Hindlimb muscle (tissue), 1 donor: ENCODE data around the gene FABP1. TPM values are rescaled to one million over a fixed set of nuclear protein-coding genes. Genes with fewer than 3 reads are reported as not detected.
A peak's percentile ranks its signal among the peaks of the same experiment; 100 is the strongest.

Source experiments
- DNase-seq: peaks from one replicate; pipeline ENCODE4 v3.0.0-alpha.2; 2013
- polyA plus RNA-seq: library from polyadenylated mRNA; unstranded; fragments of 120-200 nt; gene quantifications from one replicate; pipeline ENCODE4 v1.2.1, GENCODE V29; 2013; ENCODE audit not compliant: insufficient read length

The FABP1 gene
- polyA plus RNA-seq = 0.53 TPM

DNA sequence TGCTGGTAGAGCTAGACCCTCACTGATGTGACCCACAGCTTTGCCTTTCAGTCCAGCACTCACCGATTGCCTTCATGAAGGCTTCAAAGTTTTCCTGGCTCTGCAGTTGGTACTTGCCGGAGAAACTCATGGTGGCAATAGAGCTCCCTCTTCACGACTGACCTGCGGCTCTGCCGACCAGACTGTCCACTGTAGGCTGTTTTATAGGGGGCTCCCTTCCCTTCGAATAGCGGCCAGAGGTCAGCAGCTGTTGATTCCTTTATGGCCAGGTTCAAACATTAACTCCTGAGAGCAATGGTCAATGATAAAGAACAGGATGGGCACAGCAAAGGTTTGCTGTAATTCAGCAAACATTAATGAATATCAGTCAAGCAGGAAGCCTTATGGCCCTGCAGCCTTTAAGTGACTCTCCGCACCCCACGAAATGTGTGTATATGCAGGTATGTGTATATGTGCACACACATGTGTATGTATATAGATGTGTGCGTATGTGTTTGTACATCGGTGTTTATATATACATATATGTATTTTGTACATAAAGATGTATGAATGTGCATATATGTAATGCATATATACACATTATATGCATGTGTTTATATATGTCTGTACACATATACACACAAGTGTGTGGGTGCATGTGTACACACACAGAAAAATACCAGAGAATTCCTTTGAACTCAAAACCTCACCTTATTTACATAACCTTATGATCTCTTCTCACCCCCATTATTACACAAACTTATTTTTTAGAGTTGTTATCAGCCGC, at the start of gene FABP1:
Gene FABP1 (minus strand): TSS at position 175 of the 766 bp plus-strand sequence. CDS start 45 bp downstream, at position 130.
- DNase-seq = no peak

- no peak for DNase-seq
Observed at GRCh38 chr2:88177556-88177955, 49.7 kb upstream of the FABP1 start.

- DNase-seq = no peak
Observed at GRCh38 chr2:88176352-88176984, 48.6 kb upstream of the FABP1 start.

DNA sequence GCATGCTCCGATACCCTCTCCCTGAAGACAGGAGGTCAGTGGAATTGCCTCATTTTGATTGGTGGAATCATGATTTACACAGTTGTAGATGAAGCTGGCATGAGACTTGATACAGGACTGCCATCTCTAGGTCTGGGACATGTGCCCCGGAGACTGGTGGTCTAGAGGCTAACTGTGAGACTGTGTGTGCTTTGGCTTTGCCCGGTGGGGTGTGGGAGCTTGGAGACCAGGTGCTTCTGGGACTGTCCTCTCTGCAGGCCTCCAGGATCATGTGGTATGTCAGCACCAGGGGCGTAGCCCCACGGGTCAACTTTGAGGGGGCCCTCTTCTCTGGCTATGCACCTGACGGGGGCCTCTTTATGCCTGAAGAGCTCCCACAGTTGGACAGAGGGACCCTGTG, 45.0 kb upstream of the FABP1 start:
- DNase-seq = no peak

DNA sequence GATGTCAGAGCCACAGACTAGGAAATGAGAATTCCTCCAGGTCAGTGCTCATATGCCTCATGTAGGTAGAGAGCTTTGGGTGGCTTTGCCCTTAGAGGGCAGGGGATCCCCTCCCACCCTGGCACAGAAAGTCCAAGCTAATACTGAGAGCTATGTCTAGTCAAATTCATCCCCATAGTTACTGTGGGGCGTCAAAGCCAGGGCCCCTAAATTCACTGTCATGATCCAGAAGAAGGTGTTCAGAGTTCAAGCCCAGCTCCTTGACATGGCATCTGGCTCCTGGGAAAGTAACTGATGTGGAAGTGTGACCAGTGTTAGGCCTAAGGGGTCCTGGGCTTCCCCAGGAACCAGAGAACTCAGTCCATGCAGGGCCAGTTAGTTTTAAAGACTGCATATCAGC, 44.1 kb upstream of the FABP1 start:
- no peak for DNase-seq

- no peak for DNase-seq
Observed at GRCh38 chr2:88170472-88170892, 42.6 kb upstream of the FABP1 start.

DNA sequence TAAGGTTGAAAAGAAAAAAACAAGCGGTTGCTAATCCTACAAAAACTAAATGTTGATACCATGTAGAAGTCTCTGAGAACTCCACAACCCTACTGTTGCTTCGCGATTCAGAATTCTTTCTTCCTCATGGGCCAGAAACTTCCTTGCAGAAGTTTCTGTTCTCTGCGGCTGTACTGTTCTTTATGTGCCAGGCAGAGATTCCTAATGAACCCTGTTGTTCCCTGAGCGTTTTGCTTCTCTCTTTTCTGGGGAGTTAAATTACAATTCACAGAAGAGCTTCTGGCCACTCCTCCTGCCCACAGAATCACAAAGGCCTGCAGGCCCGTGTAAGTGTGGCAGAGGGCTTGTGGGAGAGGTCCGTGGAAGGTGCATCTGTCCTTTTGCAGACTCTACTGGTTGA, 40.5 kb upstream of the FABP1 start:
- no peak for DNase-seq

DNA sequence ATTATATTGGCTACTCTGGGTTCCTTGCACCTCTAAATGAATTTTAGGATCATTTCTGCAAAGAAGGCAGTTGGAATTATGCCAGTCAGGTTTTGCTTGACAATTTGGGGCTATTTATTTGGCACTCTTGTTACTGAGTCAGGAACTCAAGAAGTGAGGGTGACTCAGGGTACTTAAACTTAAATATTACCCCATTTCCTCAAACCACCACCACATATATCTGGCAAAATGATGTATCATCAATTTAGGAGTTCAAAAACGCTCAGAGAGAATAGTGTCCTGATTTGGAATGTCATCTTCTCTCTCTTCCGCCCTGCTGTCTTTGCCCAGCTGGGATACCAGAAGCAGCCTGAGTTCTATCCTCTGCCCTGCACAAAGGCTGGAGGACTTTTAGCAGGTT, 39.9 kb upstream of the FABP1 start:
- DNase-seq = no peak

GRCh38 chr2:88165332-88166003, 37.6 kb upstream of the FABP1 start:
- no peak for DNase-seq

- DNase-seq = no peak
Observed at GRCh38 chr2:88161446-88162244, 33.8 kb upstream of the FABP1 start.

DNA sequence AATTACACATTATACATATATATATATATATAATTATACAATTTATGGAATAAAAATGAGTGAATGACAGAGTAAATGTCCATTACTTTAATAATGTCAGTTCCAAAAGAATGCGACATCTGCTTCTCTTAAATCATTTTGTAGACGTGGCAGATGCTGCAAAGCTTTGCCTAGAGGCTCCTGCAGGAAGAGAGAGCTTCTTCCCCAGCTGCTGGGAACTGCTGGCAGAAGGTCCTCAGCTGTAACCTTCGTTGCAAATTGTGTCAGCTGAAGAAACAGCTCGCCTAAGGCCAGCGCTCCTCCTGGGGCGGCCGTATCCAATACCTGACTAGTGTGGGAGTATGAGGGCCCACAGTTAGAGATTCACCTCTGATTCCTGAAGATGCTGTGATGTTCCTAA, 32.7 kb upstream of the FABP1 start:
- DNase-seq = peak; percentile 13

DNA sequence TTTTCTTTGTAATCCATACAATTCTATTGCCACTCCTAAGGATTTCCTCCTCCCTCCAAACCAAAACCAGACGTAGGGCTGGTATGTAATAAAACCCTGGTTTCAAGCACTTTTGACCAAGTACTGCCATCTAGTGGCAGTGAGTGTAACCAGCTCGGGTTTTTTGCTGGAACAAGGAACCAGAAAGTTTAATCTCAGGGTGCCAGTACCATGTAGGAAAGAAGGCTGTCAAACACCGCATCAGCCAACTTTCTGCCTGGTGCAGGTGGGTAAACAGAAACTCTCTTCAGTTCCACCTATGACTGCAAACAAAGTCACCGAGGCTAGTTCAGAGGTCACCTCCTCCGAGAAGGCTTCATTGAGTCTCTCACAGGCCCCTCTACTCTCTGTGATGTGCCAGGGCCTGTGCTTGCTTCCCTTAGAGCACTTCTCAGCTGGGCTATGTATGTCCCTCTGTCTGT, 32.1 kb upstream of the FABP1 start:
- peak; percentile 58 for DNase-seq

GRCh38 chr2:88159481-88159880, 31.6 kb upstream of the FABP1 start:
- DNase-seq = no peak

DNA sequence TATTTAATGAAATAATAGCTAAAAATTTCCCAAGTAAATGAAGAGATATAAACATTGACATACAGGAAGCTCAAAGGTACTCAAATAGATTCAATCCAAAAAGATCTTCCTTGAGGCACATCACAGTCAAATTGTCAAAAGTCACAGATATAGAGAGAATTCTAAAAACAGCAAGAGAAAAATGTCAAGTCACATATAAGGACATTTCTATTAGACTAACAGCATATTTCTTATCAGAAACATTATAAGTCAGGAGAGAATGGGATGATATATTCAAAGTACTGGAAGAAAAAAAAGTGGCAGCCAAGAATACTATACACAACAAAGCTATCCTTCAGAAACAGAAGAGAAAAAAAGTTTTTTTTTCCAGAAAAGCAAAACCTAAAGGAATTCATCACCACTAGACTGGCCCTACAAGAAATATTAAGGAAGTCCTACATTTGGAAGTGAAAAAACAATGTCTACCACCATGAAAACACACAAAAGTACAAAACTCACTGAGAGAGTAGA, 21.1 kb upstream of the FABP1 start:
- DNase-seq = no peak

- no peak for DNase-seq
Observed at GRCh38 chr2:88147145-88147544, 19.3 kb upstream of the FABP1 start.

DNA sequence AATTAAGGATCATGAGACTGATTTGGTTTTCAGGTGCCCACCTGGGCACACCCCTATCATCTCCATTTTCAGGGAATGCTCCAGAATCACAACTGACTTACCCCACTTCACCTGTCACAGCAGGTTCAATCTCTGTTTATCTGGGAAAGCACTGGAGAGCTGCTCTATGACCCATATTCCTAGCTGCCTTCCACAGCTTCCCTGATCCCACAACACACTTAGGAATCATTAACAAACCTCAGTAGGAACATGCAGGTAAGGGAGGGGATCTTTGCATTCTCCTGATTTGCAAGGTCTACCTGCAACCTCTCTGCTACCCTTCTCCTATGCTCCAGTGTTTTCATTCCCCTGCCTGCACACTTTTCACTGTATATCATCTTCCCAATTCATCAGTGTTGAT, 18.7 kb upstream of the FABP1 start:
- DNase-seq = no peak

- no peak for DNase-seq
Observed at GRCh38 chr2:88144914-88145497, 17.1 kb upstream of the FABP1 start.

- no peak for DNase-seq
Observed at GRCh38 chr2:88144271-88144670, 16.4 kb upstream of the FABP1 start.

DNA sequence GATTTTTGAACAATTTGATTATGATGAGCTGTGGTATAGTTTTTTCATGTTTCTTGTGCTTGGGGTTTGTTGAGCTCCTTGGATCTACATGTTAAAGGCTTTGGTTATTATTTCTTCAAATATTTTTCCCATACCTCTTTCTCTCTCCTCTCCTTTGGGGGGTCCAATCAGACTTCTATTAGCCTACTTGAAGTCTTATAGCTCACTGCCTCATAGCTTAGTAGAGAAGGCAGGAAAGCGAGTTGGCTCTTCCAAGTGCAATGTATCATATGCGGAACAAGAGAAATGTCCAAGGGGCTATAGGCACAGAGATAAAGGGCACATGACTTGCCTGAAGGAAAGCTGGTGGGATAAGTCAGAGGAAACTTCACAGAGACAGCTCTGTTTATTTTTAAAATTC, 14.1 kb upstream of the FABP1 start:
- no peak for DNase-seq

GRCh38 chr2:88139804-88140203, 11.9 kb upstream of the FABP1 start:
- no peak for DNase-seq

GRCh38 chr2:88139203-88139702, 11.4 kb upstream of the FABP1 start:
- no peak for DNase-seq

DNA sequence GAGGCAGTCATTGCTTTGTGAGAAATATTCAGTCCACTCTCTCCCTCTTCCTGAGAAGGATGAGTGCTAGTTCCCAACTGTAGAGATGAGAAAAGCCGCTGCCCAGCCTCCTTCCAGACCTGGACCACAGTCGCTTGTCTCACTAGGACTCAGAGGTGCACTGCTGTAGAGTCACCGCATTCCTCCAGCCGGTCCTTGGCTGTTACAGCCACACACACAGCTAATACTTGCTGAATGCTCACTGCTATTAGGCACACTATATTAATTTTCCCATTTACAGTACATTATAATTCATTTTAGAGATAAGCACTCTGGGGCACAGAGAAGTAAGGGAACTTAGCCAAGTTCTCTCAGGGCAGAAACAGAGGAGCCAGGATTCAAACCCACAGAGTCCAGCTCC, 10.0 kb upstream of the FABP1 start:
- DNase-seq = no peak
